HCT116 (cell line): Measurements from ENCODE around the gene ARHGEF12. TPM values are rescaled to one million over a fixed set of nuclear protein-coding genes. Genes with fewer than 3 reads are reported as not detected.

ENCODE experiments used
- ATAC-seq: fragments of 200-7000 bp; cut with Tn5 transposase; 2 replicates; pipeline ENCODE4 v1.9.1; 2020; ENCODE audit warnings: mild to moderate bottlenecking, moderate library complexity
- BruUV-seq: library from RNA; stranded (reverse); fragments of 400-500 nt; replicated peaks from 2 replicates; lab custom pipeline; 2021; lab: Mats Ljungman, UMichigan
- CTCF ChIA-PET: fragments of 300-600 bp; sonication (Branson Sonifier 250); formaldehyde crosslinking; loops from one replicate; lab custom pipeline; 2021; ENCODE audit warnings: antibody characterized with exemption; lab: Charles Lee
- POLR2A ChIA-PET: fragments of 300-600, 350-600 bp; sonication (Branson Sonifier 250); formaldehyde crosslinking; loops from one replicate; lab custom pipeline; 2021; ENCODE audit warnings: antibody characterized with exemption; lab: Charles Lee
- RAD21 ChIA-PET, 2 experiments: fragments of 300-600 bp; sonication (Branson Sonifier 250); formaldehyde crosslinking; loops; one replicate each; lab custom pipeline; 2023; ENCODE audit warnings: low total read pairs in 2 of 2; ENCODE audit not compliant: uncharacterized antibody in 2 of 2, unreplicated experiment in 2 of 2, low non-redundant PET in 1 of 2; lab: Charles Lee
- DNase-seq: peaks from one replicate; pipeline ENCODE4 v3.0.0-alpha.2; 2010; ENCODE audit warnings: low read depth, low spot score
- H2AFZ ChIP-seq: fragments of 200-600 bp; shearing (Covaris generic), sonication (generic); 2 replicates; pipeline ENCODE4 v1.6.1; 2017; ENCODE audit warnings: low read depth, mixed run types, mixed read lengths, antibody characterized with exemption, low read length; ENCODE audit not compliant: poor library complexity, severe bottlenecking
- H3K27ac ChIP-seq: 2 replicates; pipeline ENCODE4 v1.5.1; 2012; ENCODE audit warnings: low read depth, low read length
- H3K27me3 ChIP-seq: fragments of 200-600 bp; sonication (generic); 2 replicates; pipeline ENCODE4 v1.6.1; 2016; ENCODE audit warnings: mixed run types, low read length, mixed read lengths; ENCODE audit not compliant: insufficient read depth
- H3K36me3 ChIP-seq, 2 experiments: fragments of 200-500 bp in 1 of 2; fragments of 200-600 bp in 1 of 2; sonication (Bioruptor generic) in 1 of 2; sonication (generic) in 1 of 2; 2 replicates each; pipeline versions ENCODE4 v1.5.1 to v1.6.1; 2014 to 2016; ENCODE audit warnings: low read length in 2 of 2, inconsistent platforms in 1 of 2, mixed read lengths in 1 of 2, mixed run types in 1 of 2; ENCODE audit not compliant: insufficient read depth in 2 of 2, control insufficient read depth in 1 of 2
- H3K4me1 ChIP-seq, 2 experiments: fragments of 200-600 bp in 1 of 2; sonication (generic) in 1 of 2; 2 replicates each; pipeline versions ENCODE4 v1.5.1 to v1.6.1; 2012 to 2017; ENCODE audit warnings: low read length in 2 of 2, inconsistent platforms in 1 of 2, mild to moderate bottlenecking in 1 of 2, mixed read lengths in 1 of 2, mixed run types in 1 of 2, moderate library complexity in 1 of 2; ENCODE audit not compliant: insufficient read depth in 2 of 2, control insufficient read depth in 1 of 2
- H3K4me2 ChIP-seq: fragments of 200-600 bp; sonication (generic); 2 replicates; pipeline ENCODE4 v1.6.1; 2017; ENCODE audit warnings: mixed run types, low read length, mixed read lengths
- H3K4me3 ChIP-seq, 2 experiments: fragments of 200-600 bp in 1 of 2; sonication (generic) in 1 of 2; replicated peaks in 1 of 2; 2 replicates each; pipeline ENCODE4 v1.5.1; 2011 to 2016; ENCODE audit warnings: low read length in 2 of 2, control low read depth in 1 of 2, low read depth in 1 of 2, mild to moderate bottlenecking in 1 of 2, mixed read lengths in 1 of 2, mixed run types in 1 of 2
- H3K79me2 ChIP-seq: fragments of 200-600 bp; sonication (generic); 2 replicates; pipeline ENCODE4 v1.6.1; 2017; ENCODE audit warnings: mild to moderate bottlenecking, mixed run types, low read length, moderate library complexity, mixed read lengths; ENCODE audit not compliant: insufficient read depth
- H3K9ac ChIP-seq: fragments of 200-600 bp; sonication (generic); 2 replicates; pipeline ENCODE4 v1.6.1; 2016; ENCODE audit warnings: low read length, mixed read lengths
- H3K9me2 ChIP-seq: fragments of 200-600 bp; sonication (generic), shearing (Covaris generic); 2 replicates; pipeline ENCODE4 v1.6.1; 2017; ENCODE audit warnings: mixed run types, mild to moderate bottlenecking, moderate library complexity; ENCODE audit not compliant: insufficient read depth
- H3K9me3 ChIP-seq, 2 experiments: fragments of 200-500 bp in 1 of 2; fragments of 200-600 bp in 1 of 2; sonication (Bioruptor generic) in 1 of 2; sonication (generic) in 1 of 2; 2 replicates each; pipeline ENCODE4 v1.6.1; 2014 to 2017; ENCODE audit warnings: low read length in 2 of 2, mixed read lengths in 2 of 2, inconsistent platforms in 1 of 2, low read depth in 1 of 2, mild to moderate bottlenecking in 1 of 2, mixed run types in 1 of 2, moderate library complexity in 1 of 2; ENCODE audit not compliant: control insufficient read depth in 1 of 2, insufficient read depth in 1 of 2
- H4K20me1 ChIP-seq: fragments of 200-600 bp; sonication (generic), shearing (Covaris generic); 2 replicates; pipeline ENCODE4 v1.6.1; 2017; ENCODE audit warnings: mixed run types, mild to moderate bottlenecking, moderate library complexity; ENCODE audit not compliant: insufficient read depth
- CBX3 ChIP-seq: IDR thresholded peaks from 2 replicates; pipeline ENCODE4 v1.6.1; 2012; ENCODE audit warnings: low read depth
- CEBPB ChIP-seq: IDR thresholded peaks from 2 replicates; pipeline ENCODE4 v1.6.1; 2012; ENCODE audit warnings: low read depth
- EGR1 ChIP-seq: IDR thresholded peaks from 2 replicates; pipeline ENCODE4 v1.6.1; 2012; ENCODE audit warnings: low read depth
- ELF1 ChIP-seq: IDR thresholded peaks from 2 replicates; pipeline ENCODE4 v1.6.1; 2012; ENCODE audit warnings: low read depth, borderline replicate concordance
- EZH2phosphoT487 ChIP-seq: fragments of 200-600 bp; IDR thresholded peaks from 2 replicates; pipeline ENCODE4 v1.6.1; 2018; ENCODE audit warnings: antibody characterized with exemption, borderline replicate concordance
- FOSL1 ChIP-seq: IDR thresholded peaks from 2 replicates; pipeline ENCODE4 v1.6.1; 2012; ENCODE audit warnings: low read depth
- POLR2A ChIP-seq: IDR thresholded peaks from 2 replicates; pipeline ENCODE4 v1.7.0; 2011; ENCODE audit warnings: borderline replicate concordance; ENCODE audit not compliant: insufficient read depth, insufficient read length; ENCODE audit errors: extremely low read depth
- POLR2AphosphoS5 ChIP-seq: IDR thresholded peaks from 2 replicates; pipeline ENCODE4 v1.6.1; 2011; ENCODE audit warnings: mild to moderate bottlenecking, low read depth, low read length, moderate library complexity
- RAD21 ChIP-seq: IDR thresholded peaks from 2 replicates; pipeline ENCODE4 v1.6.1; 2012; ENCODE audit warnings: low read depth, mild to moderate bottlenecking
- SIN3A ChIP-seq: IDR thresholded peaks from 2 replicates; pipeline ENCODE4 v1.6.1; 2012; ENCODE audit warnings: low read depth
- TCF7L2 ChIP-seq: IDR thresholded peaks from 2 replicates; pipeline ENCODE4 v1.7.0; 2011; ENCODE audit warnings: borderline replicate concordance, inconsistent platforms; ENCODE audit not compliant: insufficient read depth, insufficient read length; ENCODE audit errors: extremely low read depth
- YY1 ChIP-seq: IDR thresholded peaks from 2 replicates; pipeline ENCODE4 v1.6.1; 2011; ENCODE audit warnings: low read length, low read depth, moderate library complexity, mild to moderate bottlenecking; ENCODE audit not compliant: insufficient replicate concordance; ENCODE audit errors: extremely low read depth
- intact Hi-C: fragments of 100-400 bp; cut with micrococcal nuclease; formaldehyde crosslinking; loops from 2 replicates; pipeline ENCODE4 v1.10.0; 2022
- total RNA-seq: library from RNA; stranded (reverse); gene quantifications from one replicate; pipeline ENCODE4 v1.2.1, GENCODE V29; 2021; ENCODE audit not compliant: unreplicated experiment
- TF ChIP-seq, protein P1 (sequence below): IDR thresholded peaks from 2 replicates; pipeline ENCODE4 v1.6.1; 2012; ENCODE audit warnings: low read depth
- TF ChIP-seq, protein P2 (sequence below), 3 experiments: fragments of 200-600 bp in 1 of 3; sonication (generic) in 1 of 3; IDR thresholded peaks in 2 of 3; conservative IDR thresholded peaks in 1 of 3; 2 replicates each; pipeline ENCODE4 v1.5.1; 2012 to 2017; ENCODE audit warnings: low read depth in 2 of 3, low read length in 2 of 3, antibody characterized with exemption in 1 of 3, borderline replicate concordance in 1 of 3, control low read depth in 1 of 3, mild to moderate bottlenecking in 1 of 3, mixed read lengths in 1 of 3, mixed run types in 1 of 3, moderate library complexity in 1 of 3; ENCODE audit not compliant: insufficient read depth in 1 of 3
- TF ChIP-seq, protein P3 (sequence below): IDR thresholded peaks from 2 replicates; pipeline ENCODE4 v1.6.1; 2011; ENCODE audit warnings: mild to moderate bottlenecking, low read length, moderate library complexity; ENCODE audit not compliant: insufficient replicate concordance; ENCODE audit errors: extremely low read depth
- TF ChIP-seq, protein P4 (sequence below): IDR thresholded peaks from 2 replicates; pipeline ENCODE4 v1.6.1; 2012

ARHGEF12 gene
- total RNA-seq, 1 experiment from 2014 or later: 81.4 TPM

DNA sequence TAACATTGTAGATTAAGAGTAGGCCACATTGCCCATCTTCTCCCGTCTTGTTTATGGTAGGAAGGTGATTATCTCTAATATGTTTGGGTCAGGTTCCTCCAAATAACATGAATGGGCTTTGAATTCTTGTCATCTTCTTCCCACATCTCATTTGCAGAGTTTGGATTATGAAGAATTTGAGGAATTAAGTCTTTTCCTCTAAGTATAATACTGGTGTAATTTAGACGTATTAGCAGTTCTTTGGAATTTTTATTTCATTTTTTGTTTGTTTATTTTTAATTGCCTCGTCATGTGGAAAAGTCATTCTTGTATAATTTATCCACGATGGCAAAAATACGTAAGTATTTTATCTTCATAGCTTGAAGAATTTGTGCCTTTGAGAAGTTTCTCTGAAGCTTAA is 73.4 kb downstream of the ARHGEF12 start:
- H3K9ac ChIP-seq: no peak overlapping the region
- DNase-seq (no peak), ATAC-seq (no peak)
- CTCF ChIA-PET: interaction anchor here (1.1 to 1.3 kb wide), 2 partner anchors 9 to 22 kb away, joined by 3 to 4 read pairs; no protein-coding TSS in a partner anchor
- intact Hi-C loops: no loop called here
- H2AFZ ChIP-seq: no peak overlapping the region
- BruUV-seq: no TSS peak
- POLR2A ChIA-PET: interaction anchor here (0.8 kb wide), 1 partner anchor 9 kb away, joined by 3 read pairs; no protein-coding TSS in a partner anchor
- H3K9me3 ChIP-seq: no peaks in the 10 kb centered on the region
- TF ChIP-seq ELF1 (no peak), POLR2A (no peak), SIN3A (no peak), CEBPB (no peak), RAD21 (no peak), TCF7L2 (no peak), EZH2phosphoT487 (no peak), EGR1 (no peak), POLR2AphosphoS5 (no peak), FOSL1 (no peak), CBX3 (no peak), YY1 (no peak)
- TF ChIP-seq, protein P1, sequence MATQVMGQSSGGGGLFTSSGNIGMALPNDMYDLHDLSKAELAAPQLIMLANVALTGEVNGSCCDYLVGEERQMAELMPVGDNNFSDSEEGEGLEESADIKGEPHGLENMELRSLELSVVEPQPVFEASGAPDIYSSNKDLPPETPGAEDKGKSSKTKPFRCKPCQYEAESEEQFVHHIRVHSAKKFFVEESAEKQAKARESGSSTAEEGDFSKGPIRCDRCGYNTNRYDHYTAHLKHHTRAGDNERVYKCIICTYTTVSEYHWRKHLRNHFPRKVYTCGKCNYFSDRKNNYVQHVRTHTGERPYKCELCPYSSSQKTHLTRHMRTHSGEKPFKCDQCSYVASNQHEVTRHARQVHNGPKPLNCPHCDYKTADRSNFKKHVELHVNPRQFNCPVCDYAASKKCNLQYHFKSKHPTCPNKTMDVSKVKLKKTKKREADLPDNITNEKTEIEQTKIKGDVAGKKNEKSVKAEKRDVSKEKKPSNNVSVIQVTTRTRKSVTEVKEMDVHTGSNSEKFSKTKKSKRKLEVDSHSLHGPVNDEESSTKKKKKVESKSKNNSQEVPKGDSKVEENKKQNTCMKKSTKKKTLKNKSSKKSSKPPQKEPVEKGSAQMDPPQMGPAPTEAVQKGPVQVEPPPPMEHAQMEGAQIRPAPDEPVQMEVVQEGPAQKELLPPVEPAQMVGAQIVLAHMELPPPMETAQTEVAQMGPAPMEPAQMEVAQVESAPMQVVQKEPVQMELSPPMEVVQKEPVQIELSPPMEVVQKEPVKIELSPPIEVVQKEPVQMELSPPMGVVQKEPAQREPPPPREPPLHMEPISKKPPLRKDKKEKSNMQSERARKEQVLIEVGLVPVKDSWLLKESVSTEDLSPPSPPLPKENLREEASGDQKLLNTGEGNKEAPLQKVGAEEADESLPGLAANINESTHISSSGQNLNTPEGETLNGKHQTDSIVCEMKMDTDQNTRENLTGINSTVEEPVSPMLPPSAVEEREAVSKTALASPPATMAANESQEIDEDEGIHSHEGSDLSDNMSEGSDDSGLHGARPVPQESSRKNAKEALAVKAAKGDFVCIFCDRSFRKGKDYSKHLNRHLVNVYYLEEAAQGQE: no peak
- TF ChIP-seq, protein P2, sequence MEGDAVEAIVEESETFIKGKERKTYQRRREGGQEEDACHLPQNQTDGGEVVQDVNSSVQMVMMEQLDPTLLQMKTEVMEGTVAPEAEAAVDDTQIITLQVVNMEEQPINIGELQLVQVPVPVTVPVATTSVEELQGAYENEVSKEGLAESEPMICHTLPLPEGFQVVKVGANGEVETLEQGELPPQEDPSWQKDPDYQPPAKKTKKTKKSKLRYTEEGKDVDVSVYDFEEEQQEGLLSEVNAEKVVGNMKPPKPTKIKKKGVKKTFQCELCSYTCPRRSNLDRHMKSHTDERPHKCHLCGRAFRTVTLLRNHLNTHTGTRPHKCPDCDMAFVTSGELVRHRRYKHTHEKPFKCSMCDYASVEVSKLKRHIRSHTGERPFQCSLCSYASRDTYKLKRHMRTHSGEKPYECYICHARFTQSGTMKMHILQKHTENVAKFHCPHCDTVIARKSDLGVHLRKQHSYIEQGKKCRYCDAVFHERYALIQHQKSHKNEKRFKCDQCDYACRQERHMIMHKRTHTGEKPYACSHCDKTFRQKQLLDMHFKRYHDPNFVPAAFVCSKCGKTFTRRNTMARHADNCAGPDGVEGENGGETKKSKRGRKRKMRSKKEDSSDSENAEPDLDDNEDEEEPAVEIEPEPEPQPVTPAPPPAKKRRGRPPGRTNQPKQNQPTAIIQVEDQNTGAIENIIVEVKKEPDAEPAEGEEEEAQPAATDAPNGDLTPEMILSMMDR (IDR thresholded peaks at IDR 0.05 in 2 of 3, conservative IDR thresholded peaks at IDR 0.05 in 1 of 3; ENCODE audit: borderline replicate concordance in 1 of 3, insufficient read depth in 1 of 3, low read depth in 2 of 3, low read length in 2 of 3): no peak
- TF ChIP-seq, protein P3, sequence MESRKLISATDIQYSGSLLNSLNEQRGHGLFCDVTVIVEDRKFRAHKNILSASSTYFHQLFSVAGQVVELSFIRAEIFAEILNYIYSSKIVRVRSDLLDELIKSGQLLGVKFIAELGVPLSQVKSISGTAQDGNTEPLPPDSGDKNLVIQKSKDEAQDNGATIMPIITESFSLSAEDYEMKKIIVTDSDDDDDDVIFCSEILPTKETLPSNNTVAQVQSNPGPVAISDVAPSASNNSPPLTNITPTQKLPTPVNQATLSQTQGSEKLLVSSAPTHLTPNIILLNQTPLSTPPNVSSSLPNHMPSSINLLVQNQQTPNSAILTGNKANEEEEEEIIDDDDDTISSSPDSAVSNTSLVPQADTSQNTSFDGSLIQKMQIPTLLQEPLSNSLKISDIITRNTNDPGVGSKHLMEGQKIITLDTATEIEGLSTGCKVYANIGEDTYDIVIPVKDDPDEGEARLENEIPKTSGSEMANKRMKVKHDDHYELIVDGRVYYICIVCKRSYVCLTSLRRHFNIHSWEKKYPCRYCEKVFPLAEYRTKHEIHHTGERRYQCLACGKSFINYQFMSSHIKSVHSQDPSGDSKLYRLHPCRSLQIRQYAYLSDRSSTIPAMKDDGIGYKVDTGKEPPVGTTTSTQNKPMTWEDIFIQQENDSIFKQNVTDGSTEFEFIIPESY: no peak
- TF ChIP-seq, protein P4, sequence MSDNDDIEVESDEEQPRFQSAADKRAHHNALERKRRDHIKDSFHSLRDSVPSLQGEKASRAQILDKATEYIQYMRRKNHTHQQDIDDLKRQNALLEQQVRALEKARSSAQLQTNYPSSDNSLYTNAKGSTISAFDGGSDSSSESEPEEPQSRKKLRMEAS: no peak
- RAD21 ChIA-PET: no interaction called here
- no peaks in the 10 kb centered on the region for H3K36me3 ChIP-seq
- peaks cover 46% of the 10 kb centered on the region for H3K79me2 ChIP-seq
- no peak overlapping the region for H3K4me2 ChIP-seq
- H3K9me2 ChIP-seq: no peaks in the 10 kb centered on the region
- H3K4me1 ChIP-seq: peaks cover 0 to 4% of the 10 kb centered on the region in 2 experiments; a peak in 1 of 4 replicates
- H3K27me3 ChIP-seq: no peaks in the 10 kb centered on the region
- no peak overlapping the region for H3K27ac ChIP-seq
- H4K20me1 ChIP-seq: peaks cover 8% of the 10 kb centered on the region; the same call in 1 of the 2 replicates
- H3K4me3 ChIP-seq: no peak overlapping the region
